Measurements from ENCODE around the gene KCNAB1.

DNA sequence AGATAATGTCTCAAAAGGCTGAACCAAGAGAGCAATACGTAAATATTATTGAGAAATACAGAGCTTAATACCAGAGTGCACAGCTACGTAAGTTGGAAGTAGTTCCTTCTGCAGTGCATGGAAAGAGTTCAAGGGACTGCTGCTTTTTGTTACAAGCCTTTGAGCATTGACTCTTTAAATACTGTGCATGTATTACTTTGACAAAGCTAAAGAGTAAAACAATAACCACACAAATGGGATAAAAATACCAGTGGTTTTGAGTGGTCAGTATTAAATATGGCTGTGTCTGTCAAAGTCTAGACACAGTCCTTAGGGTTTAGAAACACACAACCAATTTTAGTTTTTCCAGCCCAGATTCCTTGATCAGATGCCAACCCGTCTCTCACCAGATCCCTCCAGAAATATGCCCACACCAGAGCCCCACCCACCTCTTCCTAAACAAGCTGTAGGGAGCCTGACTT, 372.5 kb downstream of the KCNAB1 start:
- TF ChIP-seq, protein P1, sequence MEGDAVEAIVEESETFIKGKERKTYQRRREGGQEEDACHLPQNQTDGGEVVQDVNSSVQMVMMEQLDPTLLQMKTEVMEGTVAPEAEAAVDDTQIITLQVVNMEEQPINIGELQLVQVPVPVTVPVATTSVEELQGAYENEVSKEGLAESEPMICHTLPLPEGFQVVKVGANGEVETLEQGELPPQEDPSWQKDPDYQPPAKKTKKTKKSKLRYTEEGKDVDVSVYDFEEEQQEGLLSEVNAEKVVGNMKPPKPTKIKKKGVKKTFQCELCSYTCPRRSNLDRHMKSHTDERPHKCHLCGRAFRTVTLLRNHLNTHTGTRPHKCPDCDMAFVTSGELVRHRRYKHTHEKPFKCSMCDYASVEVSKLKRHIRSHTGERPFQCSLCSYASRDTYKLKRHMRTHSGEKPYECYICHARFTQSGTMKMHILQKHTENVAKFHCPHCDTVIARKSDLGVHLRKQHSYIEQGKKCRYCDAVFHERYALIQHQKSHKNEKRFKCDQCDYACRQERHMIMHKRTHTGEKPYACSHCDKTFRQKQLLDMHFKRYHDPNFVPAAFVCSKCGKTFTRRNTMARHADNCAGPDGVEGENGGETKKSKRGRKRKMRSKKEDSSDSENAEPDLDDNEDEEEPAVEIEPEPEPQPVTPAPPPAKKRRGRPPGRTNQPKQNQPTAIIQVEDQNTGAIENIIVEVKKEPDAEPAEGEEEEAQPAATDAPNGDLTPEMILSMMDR (conservative IDR thresholded peaks at IDR 0.05): no peak
- no peak for TF ChIP-seq EZH2 (IDR thresholded peaks at IDR 0.05; ENCODE audit: low read depth)

Data from PC-9 (cell line).